ENCODE measurements around the gene IGFN1. TPM values are rescaled to one million over a fixed set of nuclear protein-coding genes. Genes with fewer than 3 reads are reported as not detected.

The IGFN1 gene
- total and polyA plus RNA-seq, 9 of the 15 experiments (the other 6 are each of a cell fraction or from before 2014, with no cell fraction given), result 0.04 TPM; not detected in 8

DNA sequence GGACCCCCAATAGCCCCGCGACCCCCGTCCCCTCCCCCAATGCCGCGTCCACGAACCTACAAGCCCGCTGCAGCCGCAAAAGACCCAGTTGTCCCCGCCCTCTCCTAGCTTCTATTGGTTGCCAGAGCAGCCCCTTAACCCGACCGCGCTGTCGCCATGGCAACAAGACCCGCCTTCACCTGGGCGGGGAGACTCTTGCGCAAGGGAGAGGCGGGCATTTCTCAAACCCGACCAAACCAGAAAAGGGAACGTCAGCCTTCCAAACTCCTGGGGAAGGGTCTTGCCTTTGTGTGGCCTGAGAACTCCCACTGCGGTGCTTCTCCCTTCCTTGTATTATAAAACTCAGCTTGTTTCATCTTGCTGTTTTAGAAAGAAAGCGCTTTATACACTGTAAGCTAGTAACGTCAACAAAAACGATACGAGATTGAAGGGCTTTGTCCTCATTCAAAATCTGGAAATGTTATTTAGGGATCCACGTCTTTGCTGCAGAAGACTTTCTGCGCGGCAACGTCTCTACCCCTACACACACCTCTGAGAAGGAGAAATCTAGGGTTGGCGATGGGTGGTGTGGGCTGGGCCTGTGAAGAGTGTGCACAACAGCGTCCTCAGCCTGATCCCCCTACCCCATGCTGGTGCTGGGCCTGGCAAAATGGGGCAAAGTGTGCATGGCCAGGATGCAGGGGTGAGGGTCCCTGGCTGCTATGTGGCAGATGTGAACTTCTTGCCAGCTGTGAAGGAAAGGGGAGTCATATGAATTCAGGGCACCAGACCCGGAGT, 36.0 kb upstream of the IGFN1 start, which contains the start of gene TMEM9 (continued):
- TF ChIP-seq POLR2AphosphoS5 (IDR thresholded peaks at IDR 0.05; ENCODE audit: control insufficient read depth, insufficient read depth, low read depth, low read length) (0 out of 2 replicates have a peak, but pooled peaks have one; percentile 15), TAF1 (IDR thresholded peaks at IDR 0.05; ENCODE audit: control insufficient read depth, extremely low read depth, insufficient read depth, low read length, severe bottlenecking) (peak; percentile 24), MEF2D (tag; conservative IDR thresholded peaks at IDR 0.05; ENCODE audit: low read depth) (no peak), TCFL5 (CRISPR knock-in tag; conservative IDR thresholded peaks at IDR 0.05) (no peak), KDM2B (CRISPR knock-in tag; IDR thresholded peaks at IDR 0.05) (0 out of 2 replicates have a peak, but pooled peaks have one; percentile 39), ZNF431 (CRISPR knock-in tag; IDR thresholded peaks at IDR 0.05) (peak; percentile 29; the same call in 1 of the 2 replicates), NCOA1 (IDR thresholded peaks at IDR 0.05; ENCODE audit: low read depth) (no peak), LEF1 (IDR thresholded peaks at IDR 0.05) (peak; percentile 81), SAP30 (IDR thresholded peaks at IDR 0.05; ENCODE audit: borderline replicate concordance, insufficient read depth, low read depth, low read length, poor library complexity, severe bottlenecking) (no peak)
- TF ChIP-seq, protein P1, sequence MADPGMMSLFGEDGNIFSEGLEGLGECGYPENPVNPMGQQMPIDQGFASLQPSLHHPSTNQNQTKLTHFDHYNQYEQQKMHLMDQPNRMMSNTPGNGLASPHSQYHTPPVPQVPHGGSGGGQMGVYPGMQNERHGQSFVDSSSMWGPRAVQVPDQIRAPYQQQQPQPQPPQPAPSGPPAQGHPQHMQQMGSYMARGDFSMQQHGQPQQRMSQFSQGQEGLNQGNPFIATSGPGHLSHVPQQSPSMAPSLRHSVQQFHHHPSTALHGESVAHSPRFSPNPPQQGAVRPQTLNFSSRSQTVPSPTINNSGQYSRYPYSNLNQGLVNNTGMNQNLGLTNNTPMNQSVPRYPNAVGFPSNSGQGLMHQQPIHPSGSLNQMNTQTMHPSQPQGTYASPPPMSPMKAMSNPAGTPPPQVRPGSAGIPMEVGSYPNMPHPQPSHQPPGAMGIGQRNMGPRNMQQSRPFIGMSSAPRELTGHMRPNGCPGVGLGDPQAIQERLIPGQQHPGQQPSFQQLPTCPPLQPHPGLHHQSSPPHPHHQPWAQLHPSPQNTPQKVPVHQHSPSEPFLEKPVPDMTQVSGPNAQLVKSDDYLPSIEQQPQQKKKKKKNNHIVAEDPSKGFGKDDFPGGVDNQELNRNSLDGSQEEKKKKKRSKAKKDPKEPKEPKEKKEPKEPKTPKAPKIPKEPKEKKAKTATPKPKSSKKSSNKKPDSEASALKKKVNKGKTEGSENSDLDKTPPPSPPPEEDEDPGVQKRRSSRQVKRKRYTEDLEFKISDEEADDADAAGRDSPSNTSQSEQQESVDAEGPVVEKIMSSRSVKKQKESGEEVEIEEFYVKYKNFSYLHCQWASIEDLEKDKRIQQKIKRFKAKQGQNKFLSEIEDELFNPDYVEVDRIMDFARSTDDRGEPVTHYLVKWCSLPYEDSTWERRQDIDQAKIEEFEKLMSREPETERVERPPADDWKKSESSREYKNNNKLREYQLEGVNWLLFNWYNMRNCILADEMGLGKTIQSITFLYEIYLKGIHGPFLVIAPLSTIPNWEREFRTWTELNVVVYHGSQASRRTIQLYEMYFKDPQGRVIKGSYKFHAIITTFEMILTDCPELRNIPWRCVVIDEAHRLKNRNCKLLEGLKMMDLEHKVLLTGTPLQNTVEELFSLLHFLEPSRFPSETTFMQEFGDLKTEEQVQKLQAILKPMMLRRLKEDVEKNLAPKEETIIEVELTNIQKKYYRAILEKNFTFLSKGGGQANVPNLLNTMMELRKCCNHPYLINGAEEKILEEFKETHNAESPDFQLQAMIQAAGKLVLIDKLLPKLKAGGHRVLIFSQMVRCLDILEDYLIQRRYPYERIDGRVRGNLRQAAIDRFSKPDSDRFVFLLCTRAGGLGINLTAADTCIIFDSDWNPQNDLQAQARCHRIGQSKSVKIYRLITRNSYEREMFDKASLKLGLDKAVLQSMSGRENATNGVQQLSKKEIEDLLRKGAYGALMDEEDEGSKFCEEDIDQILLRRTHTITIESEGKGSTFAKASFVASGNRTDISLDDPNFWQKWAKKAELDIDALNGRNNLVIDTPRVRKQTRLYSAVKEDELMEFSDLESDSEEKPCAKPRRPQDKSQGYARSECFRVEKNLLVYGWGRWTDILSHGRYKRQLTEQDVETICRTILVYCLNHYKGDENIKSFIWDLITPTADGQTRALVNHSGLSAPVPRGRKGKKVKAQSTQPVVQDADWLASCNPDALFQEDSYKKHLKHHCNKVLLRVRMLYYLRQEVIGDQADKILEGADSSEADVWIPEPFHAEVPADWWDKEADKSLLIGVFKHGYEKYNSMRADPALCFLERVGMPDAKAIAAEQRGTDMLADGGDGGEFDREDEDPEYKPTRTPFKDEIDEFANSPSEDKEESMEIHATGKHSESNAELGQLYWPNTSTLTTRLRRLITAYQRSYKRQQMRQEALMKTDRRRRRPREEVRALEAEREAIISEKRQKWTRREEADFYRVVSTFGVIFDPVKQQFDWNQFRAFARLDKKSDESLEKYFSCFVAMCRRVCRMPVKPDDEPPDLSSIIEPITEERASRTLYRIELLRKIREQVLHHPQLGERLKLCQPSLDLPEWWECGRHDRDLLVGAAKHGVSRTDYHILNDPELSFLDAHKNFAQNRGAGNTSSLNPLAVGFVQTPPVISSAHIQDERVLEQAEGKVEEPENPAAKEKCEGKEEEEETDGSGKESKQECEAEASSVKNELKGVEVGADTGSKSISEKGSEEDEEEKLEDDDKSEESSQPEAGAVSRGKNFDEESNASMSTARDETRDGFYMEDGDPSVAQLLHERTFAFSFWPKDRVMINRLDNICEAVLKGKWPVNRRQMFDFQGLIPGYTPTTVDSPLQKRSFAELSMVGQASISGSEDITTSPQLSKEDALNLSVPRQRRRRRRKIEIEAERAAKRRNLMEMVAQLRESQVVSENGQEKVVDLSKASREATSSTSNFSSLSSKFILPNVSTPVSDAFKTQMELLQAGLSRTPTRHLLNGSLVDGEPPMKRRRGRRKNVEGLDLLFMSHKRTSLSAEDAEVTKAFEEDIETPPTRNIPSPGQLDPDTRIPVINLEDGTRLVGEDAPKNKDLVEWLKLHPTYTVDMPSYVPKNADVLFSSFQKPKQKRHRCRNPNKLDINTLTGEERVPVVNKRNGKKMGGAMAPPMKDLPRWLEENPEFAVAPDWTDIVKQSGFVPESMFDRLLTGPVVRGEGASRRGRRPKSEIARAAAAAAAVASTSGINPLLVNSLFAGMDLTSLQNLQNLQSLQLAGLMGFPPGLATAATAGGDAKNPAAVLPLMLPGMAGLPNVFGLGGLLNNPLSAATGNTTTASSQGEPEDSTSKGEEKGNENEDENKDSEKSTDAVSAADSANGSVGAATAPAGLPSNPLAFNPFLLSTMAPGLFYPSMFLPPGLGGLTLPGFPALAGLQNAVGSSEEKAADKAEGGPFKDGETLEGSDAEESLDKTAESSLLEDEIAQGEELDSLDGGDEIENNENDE (IDR thresholded peaks at IDR 0.05; ENCODE audit: low read depth, low read length), result no peak
- TF ChIP-seq, protein P2, sequence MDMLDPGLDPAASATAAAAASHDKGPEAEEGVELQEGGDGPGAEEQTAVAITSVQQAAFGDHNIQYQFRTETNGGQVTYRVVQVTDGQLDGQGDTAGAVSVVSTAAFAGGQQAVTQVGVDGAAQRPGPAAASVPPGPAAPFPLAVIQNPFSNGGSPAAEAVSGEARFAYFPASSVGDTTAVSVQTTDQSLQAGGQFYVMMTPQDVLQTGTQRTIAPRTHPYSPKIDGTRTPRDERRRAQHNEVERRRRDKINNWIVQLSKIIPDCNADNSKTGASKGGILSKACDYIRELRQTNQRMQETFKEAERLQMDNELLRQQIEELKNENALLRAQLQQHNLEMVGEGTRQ (CRISPR knock-in tag; IDR thresholded peaks at IDR 0.05), result no peak

Data from K562 (cell line).